ENCODE measurements around the gene GBF1. TPM values are rescaled to one million over a fixed set of nuclear protein-coding genes. Genes with fewer than 3 reads are reported as not detected.

Gene GBF1
- total RNA-seq, 1 experiment from 2014 or later = 23.7 TPM

DNA sequence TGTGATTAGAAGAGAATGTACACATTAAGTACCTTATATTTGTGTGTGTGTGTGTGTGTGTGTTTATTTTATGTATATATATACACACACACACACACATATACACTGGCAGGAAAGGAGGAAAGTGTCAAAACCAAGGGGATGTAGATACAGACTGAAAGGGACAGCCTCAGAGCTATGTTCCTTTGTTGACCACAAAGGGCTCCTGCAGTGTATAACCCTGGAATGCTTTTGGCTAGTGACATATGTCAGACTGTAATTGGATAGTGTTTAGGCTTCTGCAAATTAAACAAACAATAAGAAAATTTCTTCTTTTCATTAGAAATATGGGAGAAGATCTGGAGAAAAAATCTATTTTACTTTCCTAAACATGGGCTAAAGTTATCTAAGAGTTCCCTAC is 15.9 kb downstream of the GBF1 start:
- Histone ChIP-seq H4K91ac (ENCODE audit: insufficient read length, low read depth, low read length) (no peak overlapping the region), H3K79me1 (ENCODE audit: insufficient read depth, low read depth, low read length, poor library complexity, severe bottlenecking) (peaks cover 3% of the 10 kb centered on the region), H3K23me2 (ENCODE audit: insufficient read length, low read depth, low read length, poor library complexity, severe bottlenecking) (no peaks in the 10 kb centered on the region), H3K14ac (ENCODE audit: insufficient read depth, low read length) (no peak overlapping the region), H3K9me3 (ENCODE audit: control insufficient read depth, low read depth, low read length) (no peaks in the 10 kb centered on the region), H2AFZ (ENCODE audit: low read length) (no peak overlapping the region), H3K9ac (ENCODE audit: extremely low read depth, insufficient read length, low read length) (no peak overlapping the region), H3K23ac (ENCODE audit: insufficient read length, low read depth, low read length) (no peak overlapping the region), H3K27ac (ENCODE audit: insufficient read length, low read depth, low read length) (no peak overlapping the region), H3K79me2 (ENCODE audit: insufficient read depth, low read length) (no peaks in the 10 kb centered on the region), H2BK12ac (ENCODE audit: insufficient read length, low read depth, low read length) (no peak overlapping the region), H3K27me3 (ENCODE audit: insufficient read depth, low read length) (no peaks in the 10 kb centered on the region), H3K56ac (ENCODE audit: insufficient read length, low read depth, low read length) (no peak overlapping the region), H4K5ac (ENCODE audit: insufficient read length, low read depth, low read length) (no peak overlapping the region), H2BK5ac (ENCODE audit: insufficient read length, low read length) (no peak overlapping the region), H4K8ac (replicated peaks; ENCODE audit: insufficient read length, low read depth, low read length) (no peak overlapping the region), H3K4ac (ENCODE audit: low read depth, low read length) (no peak overlapping the region), H2BK15ac (ENCODE audit: low read depth, low read length) (no peak overlapping the region), H2AK5ac (ENCODE audit: insufficient read length, low read length) (no peak overlapping the region), H3K18ac (ENCODE audit: insufficient read length, low read depth, low read length) (no peak overlapping the region), H2BK20ac (ENCODE audit: low read depth, low read length, poor library complexity, severe bottlenecking) (no peak overlapping the region), H3K4me1 (ENCODE audit: insufficient read depth, low read length) (no peaks in the 10 kb centered on the region), H3T11ph (ENCODE audit: low read length) (no peak overlapping the region), H3K4me2 (ENCODE audit: insufficient read depth, insufficient read length, low read length) (no peak overlapping the region), H2BK120ac (ENCODE audit: low read depth, low read length, poor library complexity, severe bottlenecking) (no peak overlapping the region), H4K20me1 (ENCODE audit: control insufficient read depth, insufficient read depth, insufficient read length) (no peaks in the 10 kb centered on the region)
- Mint-ChIP-seq H3K36me3 (ENCODE audit: insufficient read depth in 1 of 3, low read depth in 3 of 3) (peaks cover 0 to 19% (median 17%) of the 10 kb centered on the region in 3 experiments; a peak in 5 of 7 replicates), H3K4me1 (peaks cover 4% of the 10 kb centered on the region in 2 experiments; a peak in 2 of 4 replicates), H3K27me3 (ENCODE audit: low read depth) (no peaks in the 10 kb centered on the region), H3K27ac (no peak overlapping the region), H3K9me3 (no peaks in the 10 kb centered on the region), H3K4me3 (no peak overlapping the region)
- TF ChIP-seq, protein P1, sequence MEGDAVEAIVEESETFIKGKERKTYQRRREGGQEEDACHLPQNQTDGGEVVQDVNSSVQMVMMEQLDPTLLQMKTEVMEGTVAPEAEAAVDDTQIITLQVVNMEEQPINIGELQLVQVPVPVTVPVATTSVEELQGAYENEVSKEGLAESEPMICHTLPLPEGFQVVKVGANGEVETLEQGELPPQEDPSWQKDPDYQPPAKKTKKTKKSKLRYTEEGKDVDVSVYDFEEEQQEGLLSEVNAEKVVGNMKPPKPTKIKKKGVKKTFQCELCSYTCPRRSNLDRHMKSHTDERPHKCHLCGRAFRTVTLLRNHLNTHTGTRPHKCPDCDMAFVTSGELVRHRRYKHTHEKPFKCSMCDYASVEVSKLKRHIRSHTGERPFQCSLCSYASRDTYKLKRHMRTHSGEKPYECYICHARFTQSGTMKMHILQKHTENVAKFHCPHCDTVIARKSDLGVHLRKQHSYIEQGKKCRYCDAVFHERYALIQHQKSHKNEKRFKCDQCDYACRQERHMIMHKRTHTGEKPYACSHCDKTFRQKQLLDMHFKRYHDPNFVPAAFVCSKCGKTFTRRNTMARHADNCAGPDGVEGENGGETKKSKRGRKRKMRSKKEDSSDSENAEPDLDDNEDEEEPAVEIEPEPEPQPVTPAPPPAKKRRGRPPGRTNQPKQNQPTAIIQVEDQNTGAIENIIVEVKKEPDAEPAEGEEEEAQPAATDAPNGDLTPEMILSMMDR (conservative IDR thresholded peaks at IDR 0.05) = no peak
- DNase-seq = no peak
